GM18520 (cell line): Measurements from ENCODE around the gene LHX3.

Experiments used
- ATAC-seq: cut with Tn5 transposase; IDR thresholded peaks from one replicate; pipeline ENCODE4 v1.9.1; 2021; ENCODE audit not compliant: unreplicated experiment

The LHX3 gene

DNA sequence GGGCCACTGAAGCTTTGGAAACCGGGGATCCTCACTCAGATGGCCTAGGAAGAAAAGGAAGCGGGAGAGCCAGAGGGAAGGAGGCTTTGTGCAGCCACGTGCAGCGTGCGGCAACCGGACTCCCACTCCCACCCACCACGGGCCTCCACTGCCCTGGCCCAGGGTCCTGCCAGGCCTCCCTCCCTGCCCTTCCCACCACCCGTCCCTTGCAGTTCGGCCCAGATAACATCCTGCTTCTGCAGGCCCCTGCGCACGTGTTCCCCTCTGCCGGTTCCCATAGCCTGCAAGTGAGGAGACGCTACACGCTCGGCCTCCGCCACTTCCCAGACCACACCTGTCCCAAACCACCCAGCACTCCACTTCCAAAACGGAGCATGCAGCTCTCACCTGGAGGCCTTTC is 4.3 kb upstream of the LHX3 start:
- no peak for ATAC-seq

DNA sequence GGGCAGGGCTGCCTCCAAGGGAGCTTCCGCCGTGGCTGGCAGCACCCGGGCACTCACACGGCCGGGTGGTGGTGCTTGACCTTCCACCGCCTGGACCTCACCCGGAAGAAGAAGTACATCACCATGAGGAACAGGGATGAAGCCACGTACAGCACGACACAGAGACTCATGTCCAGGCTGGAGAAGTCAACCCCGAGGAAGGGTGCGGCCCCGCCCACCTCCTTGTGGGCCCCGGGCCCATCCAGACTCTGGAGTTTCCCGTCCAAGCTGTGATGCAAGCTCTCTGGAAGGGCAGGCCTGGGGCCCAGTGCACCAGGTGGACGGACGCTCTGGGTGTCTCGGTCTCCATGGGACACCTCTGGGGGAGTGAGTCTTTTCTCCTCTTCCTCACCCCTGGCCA is 3.7 kb upstream of the LHX3 start:
- ATAC-seq, result no peak

DNA sequence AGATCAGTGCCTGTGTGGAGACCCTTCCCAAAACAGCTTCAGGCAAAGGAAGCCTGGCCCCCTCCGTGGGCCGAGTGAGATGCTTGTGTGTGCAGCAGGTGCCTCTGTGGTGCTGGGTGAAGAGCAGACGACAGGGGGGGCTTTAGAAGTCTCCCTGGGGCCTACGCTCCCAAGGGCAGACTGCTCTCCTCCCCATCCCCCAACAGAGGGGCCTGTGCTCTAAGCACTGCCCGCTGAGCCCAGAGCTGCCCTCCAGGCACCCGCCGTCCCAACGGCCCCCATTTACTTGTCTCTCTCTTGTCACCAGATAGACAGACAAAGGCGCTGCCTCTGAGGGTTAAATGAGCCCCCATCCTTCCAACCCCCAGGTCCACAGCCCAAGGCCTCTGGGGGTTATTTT is 2.7 kb upstream of the LHX3 start:
- ATAC-seq, result no peak

DNA sequence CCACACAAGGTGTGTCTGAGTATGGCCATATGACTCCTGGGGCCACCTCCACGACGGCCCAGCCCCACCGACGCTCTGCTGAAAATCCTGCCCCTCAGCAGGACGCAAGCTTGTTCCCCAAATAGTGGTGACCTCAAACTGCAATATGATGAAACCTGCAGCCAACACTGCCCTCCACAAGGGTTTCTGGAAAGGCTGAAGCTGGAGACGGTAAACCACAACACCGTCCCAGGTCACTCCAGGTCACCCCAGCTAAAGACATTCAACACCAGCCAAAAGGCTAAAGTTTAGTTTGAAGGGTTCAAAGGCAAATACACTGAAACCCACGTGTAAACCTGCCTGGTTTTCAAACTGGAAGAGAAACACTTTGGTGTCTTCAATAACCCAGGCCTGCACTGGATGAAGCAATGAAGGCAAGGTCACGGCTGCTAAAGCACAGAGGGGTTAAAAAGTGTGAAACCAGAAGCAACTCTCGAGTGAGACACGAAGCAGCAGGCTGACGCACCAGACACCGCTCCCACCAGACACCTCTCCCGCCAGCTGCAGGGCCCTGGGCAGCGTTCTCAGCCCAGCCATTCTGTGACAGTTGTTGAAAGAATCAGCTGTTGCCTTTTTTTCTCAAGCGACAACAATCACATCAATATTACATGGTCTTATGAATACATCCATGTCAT is 1.8 kb upstream of the LHX3 start:
- ATAC-seq, result no peak

DNA sequence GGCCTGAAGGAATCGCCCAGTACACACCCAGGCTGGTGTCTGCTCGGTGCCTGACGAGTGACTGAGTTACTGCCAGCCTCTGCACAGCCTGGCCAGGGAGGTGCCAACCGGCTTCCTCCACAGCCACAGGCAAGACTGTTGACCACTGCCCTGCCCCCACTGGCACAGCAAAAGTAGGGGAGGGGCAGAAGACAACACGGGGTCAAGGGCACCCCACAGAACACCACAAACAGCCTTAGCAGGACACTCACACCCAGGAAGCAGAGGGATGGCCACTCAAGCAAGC is 722 bp upstream of the LHX3 start:
- ATAC-seq, result no peak

DNA sequence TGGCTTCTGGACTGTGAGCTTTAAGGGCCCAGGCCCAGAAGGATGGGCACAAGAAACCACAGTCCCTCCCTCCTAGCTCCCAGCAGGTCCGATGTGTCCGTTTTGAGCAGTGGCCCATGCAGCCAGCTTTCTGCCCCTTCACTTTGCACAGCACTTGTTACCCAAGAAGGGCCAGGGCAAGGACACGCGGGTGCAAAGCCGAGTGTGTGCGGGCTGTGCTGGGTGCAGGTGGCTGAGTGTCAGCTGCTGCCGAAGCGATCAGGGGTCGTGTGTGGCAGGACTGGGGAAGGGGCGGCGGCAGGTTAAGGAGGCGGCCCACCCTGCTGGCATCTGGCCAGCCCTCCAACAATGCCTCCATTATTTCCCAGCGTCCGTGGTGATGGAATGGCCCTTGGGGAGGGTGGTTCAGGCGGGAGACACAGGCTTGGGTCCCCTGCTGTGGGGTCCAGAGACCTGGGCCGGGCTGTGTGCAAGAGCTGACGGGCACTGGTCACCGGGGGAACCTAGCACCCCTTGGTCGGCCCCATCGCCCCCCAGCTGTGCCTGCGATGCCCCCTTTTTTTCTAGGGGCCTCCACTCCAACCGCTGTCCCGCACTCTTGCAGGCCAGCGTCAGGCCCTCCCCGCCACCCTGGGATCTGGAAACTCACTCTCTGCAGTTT is 653 bp downstream of the LHX3 start:
- ATAC-seq, result no peak

DNA sequence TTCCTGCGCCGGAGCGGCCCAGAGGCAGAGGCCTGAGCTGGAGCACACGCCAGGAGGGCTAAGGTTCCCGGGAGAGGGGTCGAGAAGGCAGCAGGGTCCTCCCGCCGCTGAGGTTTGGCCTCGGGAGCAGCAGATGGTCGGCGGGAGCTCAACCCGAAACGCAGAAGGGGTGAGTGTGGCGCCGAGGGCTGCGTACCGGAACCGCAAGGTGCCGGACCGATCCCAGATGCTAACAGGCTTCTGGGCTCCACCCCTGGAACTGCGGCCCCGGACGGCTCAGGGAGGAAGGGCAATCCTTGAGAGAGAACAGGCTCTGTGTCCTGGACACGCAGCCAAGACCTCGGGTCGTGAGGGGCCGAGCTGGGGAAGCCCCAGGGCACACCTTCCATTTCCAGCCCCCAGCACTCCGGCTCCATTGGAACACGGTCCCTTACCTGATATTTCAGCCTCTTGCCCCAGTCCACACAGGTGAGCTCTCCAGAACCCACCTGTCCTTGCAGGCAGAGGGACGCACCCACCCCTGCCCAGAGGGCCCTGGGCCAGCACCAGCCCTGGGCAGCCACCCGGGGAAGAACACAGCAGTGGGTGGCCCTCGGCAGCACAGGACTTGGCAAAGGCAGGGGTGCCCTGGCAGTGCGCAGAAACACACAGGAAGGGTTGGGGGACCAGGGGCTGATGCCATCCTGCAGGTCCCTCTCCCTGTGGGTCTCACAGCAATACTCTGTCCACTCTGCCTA is 1.4 kb downstream of the LHX3 start:
- ATAC-seq, result no peak

DNA sequence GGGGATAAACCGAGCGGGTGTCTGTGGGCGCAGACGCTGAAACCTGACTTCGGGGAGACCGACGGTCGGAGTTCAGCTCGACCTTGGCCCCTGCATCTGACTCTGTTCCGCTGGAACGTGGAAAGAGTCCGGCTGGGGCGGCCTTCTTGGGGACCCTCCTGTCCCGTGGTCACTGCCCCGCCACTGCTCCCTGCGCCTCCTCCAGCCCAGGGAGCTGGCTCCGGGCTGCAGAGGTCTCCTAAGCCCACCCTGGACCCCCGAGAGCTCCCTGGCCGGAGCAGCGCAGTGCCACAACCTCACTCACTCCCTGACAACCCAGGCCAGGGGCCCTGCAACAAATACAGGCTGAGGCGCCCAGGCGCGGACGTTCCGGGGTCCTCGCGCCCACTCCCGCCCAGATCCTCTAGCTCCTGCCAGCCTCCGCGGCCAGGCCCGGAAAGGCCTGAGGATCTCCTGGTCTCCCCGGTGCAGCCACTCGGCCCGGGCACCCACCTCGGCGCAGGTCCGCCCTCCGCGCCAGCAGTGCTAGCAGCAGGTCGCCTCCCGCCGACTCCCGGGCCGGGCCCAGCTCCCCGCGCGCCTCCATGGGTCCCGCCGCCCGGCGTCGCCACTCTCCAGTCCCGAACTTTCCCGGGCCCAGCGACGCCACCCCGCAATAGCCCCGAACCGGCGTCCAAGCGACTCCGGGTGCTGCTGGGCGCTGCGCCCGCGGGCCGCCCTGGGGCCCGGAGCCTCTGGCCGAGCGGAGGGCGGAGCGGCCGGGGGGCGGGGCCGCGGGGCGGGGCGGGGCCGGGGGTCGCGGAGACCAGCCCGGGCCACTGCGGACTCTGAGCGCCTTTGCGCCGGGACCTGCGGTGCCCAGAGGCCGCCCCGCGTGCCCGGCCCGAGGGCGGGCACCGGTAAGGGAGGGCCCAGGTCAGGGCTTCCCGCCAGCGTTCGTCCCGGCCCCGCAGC is 2.2 kb downstream of the LHX3 start:
- no peak for ATAC-seq

DNA sequence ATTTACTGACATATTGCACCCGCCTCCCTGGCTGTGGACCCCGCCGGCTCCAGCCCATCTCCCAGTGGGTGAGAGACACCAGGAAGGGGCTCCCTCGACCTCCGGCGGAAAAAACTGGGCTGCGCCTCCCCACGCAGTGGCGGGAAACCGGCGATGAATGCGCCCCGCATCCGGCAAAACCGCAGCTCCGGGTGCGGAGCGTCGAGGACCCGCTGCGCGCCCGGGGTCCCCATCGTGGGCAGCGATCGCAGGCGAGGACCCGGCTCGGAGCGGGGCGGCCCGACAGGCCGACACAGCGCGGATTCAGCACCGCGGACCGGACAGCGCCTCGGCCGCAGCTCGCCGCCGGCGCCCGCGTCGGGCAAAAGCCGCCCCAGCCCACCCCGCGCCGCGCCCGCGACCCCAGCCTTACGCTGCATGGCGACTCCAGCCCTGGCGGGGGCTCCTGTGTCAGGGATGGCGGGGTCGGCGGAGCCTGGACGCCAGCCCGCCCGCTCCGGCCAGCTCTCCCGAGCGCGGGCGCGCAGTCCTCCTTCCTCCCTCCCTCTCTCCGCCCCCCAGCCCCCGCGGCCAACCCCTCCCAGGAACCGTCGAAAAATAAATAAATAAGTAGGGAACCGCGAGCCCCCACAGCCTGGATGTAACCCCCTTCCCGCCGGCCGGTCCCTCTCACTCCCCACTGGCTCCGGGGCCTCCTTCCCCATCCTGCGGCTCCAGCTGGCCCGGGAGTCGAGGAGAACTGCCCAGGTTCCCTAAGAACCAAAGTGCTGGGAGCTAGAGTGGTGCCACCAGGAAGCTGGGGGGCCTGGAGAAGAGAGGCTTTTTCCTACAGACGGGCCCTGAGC is 3.1 kb downstream of the LHX3 start:
- no peak for ATAC-seq

DNA sequence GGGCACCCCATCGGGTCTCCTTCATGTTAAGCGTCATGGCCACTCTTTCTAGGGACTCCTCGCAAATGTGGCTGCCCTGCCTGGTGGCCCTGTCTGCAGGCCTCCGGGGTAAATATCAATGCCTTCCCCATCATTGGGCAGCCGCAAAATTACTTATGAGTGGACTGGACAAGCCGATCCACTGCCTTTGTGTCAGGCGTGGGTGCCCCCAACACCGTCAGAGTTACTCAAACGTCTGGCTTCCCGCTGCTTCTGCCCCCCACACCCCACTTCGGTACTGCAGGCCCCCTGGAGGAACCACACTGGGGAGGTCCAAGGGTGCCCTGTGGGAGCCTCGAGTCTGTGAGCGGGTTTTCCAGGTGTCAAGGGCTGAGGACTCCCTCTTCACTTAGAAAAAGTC is 3.8 kb downstream of the LHX3 start:
- ATAC-seq, result no peak

DNA sequence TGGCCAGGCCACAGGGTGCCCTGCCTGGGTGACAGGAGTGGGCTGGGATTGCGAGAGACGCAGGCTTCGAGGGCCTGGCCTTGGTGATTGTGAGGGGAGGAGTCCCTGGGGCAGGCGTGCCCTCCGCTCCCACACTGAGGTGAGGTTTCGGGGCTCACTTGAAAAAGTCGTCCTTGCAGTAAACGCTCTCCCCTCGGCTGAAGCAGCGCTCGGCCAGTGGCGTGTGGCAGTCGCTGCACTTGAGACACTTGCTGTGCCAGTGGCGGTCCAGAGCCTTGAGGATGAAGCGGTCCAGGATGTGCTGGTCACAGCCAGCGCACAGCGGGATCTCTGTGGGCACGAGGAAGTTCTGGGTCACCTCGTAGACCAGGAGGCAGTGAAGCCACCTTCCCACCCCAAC is 4.5 kb downstream of the LHX3 start:
- ATAC-seq, result no peak

DNA sequence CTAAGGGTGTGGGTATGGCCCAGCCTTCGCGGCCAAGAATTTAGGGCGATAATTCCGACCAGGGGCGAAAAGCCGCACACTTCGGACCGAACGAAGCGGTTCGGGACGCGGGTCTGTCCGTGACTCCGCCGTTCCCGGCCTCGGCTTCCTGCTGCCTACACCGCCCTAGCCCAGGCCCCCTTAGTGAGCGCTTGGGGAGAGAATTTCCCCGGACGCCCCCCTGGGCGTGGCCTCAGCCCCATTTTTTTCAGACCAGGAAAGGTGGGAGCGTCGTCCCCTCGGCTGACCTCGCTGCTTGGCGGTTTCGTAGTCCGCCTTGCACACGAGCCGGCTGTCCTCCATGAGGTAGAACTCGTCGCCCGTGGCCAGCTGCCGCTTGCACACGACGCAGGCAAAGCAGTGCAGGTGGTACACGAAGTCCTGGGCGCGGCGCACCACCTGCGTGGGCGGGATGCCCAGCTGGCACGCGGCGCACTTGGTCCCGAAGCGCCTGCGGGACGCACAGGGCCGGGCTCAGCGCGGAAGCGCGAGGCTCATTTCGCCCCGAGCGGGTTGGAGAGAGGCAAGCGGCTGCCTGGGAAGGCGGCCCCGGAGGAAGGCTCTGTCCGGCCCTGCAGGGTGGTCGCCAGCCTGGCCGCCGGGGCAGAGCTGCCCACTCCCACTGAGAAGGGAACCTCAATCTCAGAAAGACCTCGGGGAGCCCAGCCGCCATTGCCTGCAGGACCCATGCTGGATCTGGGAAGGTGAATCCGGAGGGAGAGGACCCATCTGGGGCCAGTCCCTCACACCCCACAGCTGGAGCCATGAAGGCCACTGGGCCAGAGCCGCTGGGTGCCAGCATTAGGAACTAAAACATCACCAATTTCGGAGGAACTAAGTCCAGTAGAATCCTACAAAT is 5.3 kb downstream of the LHX3 start:
- ATAC-seq, result no peak

DNA sequence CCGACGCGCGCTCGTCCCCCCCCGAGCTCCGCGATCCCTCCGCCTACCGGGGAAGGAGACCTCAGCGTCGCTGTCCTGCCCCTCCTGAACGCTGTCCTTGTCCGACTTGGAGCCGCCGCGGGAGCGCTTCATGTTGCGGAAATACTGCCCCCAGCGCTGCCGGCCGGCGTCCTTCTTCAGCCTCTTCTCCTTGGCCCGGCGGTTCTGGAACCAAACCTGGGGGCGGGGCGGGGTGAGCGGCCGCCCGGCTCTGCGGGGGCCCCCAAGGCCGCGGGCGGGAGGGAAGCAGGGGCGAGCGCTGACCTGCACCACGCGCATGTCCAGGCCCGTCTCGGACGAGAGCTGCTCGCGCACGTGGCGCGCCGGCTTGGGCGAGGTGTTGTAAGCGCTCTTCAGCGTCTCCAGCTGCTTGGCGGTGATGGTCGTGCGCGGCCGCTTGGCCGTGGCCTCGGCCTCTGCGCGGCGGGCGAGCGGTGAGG is 6.3 kb downstream of the LHX3 start:
- no peak for ATAC-seq

DNA sequence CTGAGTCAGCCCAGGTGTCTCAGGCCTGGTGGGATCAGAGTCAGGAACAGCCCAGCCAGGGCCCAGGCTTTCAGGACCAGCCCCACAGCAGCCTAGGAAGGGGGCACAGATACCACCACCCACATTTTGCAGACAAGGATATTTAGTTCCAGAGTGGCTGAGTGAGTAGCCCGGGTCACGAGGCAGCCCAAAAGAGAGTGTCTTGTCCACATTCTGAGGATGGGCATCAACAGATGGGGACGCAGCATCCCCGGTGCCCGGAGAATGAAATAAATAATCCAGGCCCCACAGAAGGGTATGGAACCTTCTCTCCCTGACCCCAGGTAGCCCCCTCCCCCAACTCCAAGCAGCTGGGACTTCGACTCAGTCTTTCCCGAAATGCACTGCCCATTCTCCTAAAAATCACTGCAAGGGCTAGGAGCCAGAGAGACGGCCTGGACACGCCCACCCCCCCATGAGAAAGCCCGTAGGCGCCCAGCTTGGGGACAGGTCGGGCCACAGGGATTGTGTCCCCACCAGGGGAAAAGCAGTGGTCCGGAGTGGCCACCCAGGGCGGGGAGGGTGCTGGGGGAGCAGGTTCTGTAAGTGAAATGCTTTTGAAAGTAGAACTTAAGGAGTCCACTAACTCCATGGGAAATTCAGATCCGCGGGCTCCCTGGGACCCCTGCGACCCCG is 6.9 kb downstream of the LHX3 start:
- no peak for ATAC-seq

DNA sequence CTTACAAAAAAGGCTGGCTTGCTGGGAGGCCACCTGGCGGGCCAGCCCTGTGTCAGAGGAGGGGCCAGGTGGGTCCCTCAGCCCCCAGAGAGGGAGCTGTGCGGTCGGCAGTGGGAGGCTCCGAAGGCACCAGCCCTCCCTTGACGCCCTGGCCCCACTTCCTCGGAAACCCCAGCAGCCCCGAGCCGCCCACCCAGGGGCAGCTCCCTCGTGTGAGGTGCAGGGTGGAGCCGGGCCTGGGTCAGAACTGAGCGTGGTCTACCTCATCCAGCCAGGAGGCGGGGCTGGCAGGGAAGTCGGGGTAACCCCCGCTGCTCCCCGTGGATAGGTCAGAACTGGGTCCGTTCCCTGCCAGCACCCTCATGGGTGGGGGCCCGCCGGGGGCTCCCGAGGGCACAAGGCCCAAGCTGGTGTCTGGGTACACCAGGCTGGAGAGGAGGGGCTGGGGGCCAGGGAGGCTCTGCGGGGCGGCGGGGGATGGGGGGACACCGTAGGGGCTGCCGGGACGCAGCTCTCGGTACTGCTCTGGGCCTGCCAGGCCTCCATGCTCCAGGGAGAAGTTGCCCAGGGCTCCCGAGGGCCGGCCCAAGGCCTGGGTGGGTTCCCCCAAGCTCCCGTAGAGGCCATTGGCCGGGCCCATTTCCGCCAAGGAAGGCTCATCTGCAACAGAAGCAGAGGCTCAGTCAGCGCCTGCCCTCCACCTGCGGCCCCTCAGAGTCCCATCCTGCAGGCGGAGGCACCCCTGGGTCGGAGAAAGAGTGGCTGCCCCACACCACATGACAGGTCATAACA is 7.6 kb downstream of the LHX3 start:
- no peak for ATAC-seq

DNA sequence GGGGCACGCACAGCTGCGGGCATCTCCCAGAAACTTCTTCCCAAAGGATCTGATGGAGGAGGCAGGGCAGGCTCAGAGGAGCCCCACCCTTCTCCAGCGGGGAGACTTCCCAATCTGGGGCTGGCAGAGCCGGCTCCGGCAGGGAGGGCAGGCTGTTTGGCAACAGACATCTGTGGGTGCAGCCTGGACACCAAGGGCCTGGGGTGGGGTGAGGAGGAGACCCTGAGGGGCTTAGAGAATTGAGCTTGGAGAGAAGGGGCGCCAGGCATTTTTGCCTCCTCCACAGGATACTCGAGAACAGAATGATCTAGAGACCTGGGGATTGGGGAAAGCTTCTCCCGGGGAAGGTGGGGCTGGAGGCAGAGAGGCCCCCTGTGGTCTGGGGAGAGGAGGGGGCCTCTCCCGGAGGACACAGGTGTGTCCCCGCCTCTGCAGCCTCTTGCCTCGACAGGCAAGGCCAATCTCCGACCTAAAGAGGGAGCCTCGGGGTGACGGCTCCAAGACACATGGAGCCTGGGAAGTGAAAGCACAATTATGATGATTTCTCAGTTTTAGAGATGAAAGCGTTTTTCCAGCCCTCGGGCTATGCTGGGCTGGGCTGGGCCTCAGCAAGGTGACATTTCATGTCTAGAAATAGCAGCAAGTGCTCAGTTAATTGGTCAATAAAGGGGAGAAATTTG is 8.4 kb downstream of the LHX3 start:
- ATAC-seq, result no peak

DNA sequence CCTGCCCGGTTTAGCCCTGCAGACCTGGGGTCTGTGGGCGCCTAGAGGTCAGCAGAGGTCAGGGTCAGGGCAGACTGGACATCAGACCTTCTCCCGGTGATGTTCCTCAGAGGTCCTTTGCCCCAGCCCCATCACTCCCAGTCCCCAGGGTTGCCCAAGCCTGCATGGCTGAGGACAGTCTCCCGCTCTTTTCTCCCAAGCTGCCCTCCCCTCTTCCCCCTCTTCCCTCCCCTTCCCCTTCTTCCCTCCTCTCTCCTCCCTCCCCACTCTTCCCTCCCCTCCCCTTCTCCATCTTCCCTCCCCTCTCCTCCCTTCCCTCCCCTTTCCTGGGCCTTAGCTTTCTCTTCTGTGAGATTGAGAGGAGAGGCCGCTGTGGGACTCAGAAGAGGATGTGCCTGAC is 10.4 kb downstream of the LHX3 start:
- ATAC-seq, result no peak

DNA sequence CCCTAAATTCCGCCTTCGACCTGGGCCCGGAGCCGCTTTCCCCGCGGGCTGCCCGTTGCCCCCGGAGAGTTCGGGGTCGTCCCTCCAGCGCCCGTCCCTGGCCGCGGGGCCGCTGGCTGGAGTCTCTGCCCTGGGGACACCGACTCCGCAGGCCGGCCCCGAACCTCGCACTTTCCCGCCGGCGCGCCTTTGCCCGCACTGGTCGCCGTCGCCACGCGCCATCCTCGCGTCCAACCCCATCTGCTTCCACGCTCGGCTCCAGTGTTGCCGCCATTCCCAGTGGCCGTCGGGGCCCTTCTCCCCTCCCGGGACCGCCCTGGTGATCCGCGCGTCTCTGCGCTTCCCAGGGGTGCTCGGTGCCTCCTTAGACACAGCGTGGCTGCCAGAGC is 11.0 kb downstream of the LHX3 start:
- no peak for ATAC-seq
